ENCODE data around the gene CGRRF1. TPM values are rescaled to one million over a fixed set of nuclear protein-coding genes. Genes with fewer than 3 reads are reported as not detected.

The CGRRF1 gene
- polyA plus RNA-seq, 1 of the 3 experiments (the other 2 are of a cell fraction), result 6.4 TPM

DNA sequence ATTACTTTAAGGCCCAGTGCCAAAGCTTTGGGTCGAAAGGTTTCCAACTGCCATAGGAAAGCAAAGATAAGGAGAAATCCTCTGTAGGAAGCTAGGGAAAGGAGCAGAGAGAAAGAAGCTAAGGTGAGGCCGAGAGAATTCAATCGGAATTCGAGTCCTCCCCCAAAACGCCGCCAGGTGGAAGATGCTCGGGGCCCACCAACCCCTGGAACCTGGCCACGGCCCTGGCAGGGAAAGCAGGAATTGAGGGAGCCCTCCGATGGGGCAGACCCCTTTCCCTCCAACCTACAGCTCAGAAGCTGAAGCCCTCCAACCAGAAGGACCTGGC lies 21.4 kb upstream of the CGRRF1 start:
- no peaks in the 10 kb centered on the region for H3K27me3 ChIP-seq (ENCODE audit: insufficient read depth)
- H3K4me3 ChIP-seq (ENCODE audit: low read depth in 2 of 2, low read length in 1 of 2), result peak overlapping the region; percentile 86 to 93
- no peaks in the 10 kb centered on the region for H3K9me2 ChIP-seq
- 1% methylated on average over 9 of the region's 9 CpGs for WGBS (ENCODE audit: low lambda C conversion rate)
- H3K4me1 ChIP-seq (ENCODE audit: control insufficient read depth in 1 of 2, insufficient read depth in 2 of 2, low read depth in 1 of 2, low read length in 1 of 2), result peaks cover 5 to 21% of the 10 kb centered on the region in 2 experiments; a peak in 3 of 4 replicates
- DNase-seq, result no peak
- ChIA-PET POLR2A (interaction anchor here (0.8 to 1.0 kb wide), 2 partner anchors 91 to 320 kb away, joined by 3 to 4 read pairs; partner anchors contain the start of gene CDKN3), CTCF (interaction anchor here (0.6 to 2.6 kb wide), 11 partner anchors 9 to 1523 kb away, joined by 3 to 7 read pairs (median 4); no protein-coding TSS in a partner anchor)
- peak overlapping the region; percentile 97 for H3K9ac ChIP-seq
- peaks cover 15% of the 10 kb centered on the region for H3F3A ChIP-seq (replicated peaks; ENCODE audit: insufficient read depth)
- peaks cover 5 to 14% of the 10 kb centered on the region in 2 experiments for H3K36me3 ChIP-seq (replicated peaks in 1 of 2; ENCODE audit: control insufficient read depth in 1 of 2, insufficient read depth in 2 of 2, low read length in 1 of 2)
- H2AFZ ChIP-seq (ENCODE audit: low read depth), result peak overlapping the region; percentile 66
- H4K20me1 ChIP-seq (ENCODE audit: insufficient read depth), result peaks cover 21% of the 10 kb centered on the region; the same call in 1 of the 2 replicates
- H3K4me2 ChIP-seq, result peak overlapping the region; percentile 96
- H3K27ac ChIP-seq (ENCODE audit: low read depth in 2 of 2, low read length in 1 of 2), result peak overlapping the region; percentile 88 to 95
- peaks cover 54% of the 10 kb centered on the region for H3K79me2 ChIP-seq (ENCODE audit: insufficient read depth)
- no peaks in the 10 kb centered on the region for H3K9me3 ChIP-seq
- no peak for TF ChIP-seq TAF1 (IDR thresholded peaks at IDR 0.05; ENCODE audit: borderline replicate concordance, low read depth, low read length)
- TF ChIP-seq GATA2 (CRISPR knock-in tag; IDR thresholded peaks at IDR 0.05), result no peak
- TF ChIP-seq CTCF (IDR thresholded peaks at IDR 0.05), result peak; percentile 26; the same call in 1 of the 2 replicates

- POLR2A ChIA-PET, result interaction anchor here (1.0 kb wide), 1 partner anchor 319 kb away, joined by 3 read pairs; no protein-coding TSS in a partner anchor
- Histone ChIP-seq H2AFZ (ENCODE audit: low read depth) (peak within 1 kb of the TSS; percentile 100), H3K27me3 (ENCODE audit: insufficient read depth) (no peaks in the 10 kb centered on the region), H3K4me3 (ENCODE audit: low read depth in 2 of 2, low read length in 1 of 2) (peak within 1 kb of the TSS; percentile 86 to 93), H3K4me2 (peak within 1 kb of the TSS; percentile 96), H3K36me3 (replicated peaks in 1 of 2; ENCODE audit: control insufficient read depth in 1 of 2, insufficient read depth in 2 of 2, low read length in 1 of 2) (peaks cover under 1 to 9% of the 10 kb centered on the region in 2 experiments), H3K4me1 (ENCODE audit: control insufficient read depth in 1 of 2, insufficient read depth in 2 of 2, low read depth in 1 of 2, low read length in 1 of 2) (peaks cover 5 to 16% of the 10 kb centered on the region in 2 experiments; a peak in 3 of 4 replicates), H3F3A (replicated peaks; ENCODE audit: insufficient read depth) (peaks cover 15% of the 10 kb centered on the region), H3K79me2 (ENCODE audit: insufficient read depth) (peaks cover 49% of the 10 kb centered on the region), H3K27ac (ENCODE audit: low read depth in 2 of 2, low read length in 1 of 2) (peak within 1 kb of the TSS; percentile 88 to 95), H3K9me3 (no peaks in the 10 kb centered on the region), H4K20me1 (ENCODE audit: insufficient read depth) (peaks cover 17% of the 10 kb centered on the region; the same call in 1 of the 2 replicates), H3K9ac (peak within 1 kb of the TSS; percentile 97), H3K9me2 (no peaks in the 10 kb centered on the region)
- WGBS (ENCODE audit: low lambda C conversion rate), result 0% methylated on average over 25 of the region's 51 CpGs
- CTCF ChIA-PET, result interaction anchor here (0.6 to 2.6 kb wide), 11 partner anchors 9 to 1522 kb away, joined by 3 to 7 read pairs (median 4); no protein-coding TSS in a partner anchor
- DNase-seq, result peak; percentile 92
- TF ChIP-seq, protein P1, sequence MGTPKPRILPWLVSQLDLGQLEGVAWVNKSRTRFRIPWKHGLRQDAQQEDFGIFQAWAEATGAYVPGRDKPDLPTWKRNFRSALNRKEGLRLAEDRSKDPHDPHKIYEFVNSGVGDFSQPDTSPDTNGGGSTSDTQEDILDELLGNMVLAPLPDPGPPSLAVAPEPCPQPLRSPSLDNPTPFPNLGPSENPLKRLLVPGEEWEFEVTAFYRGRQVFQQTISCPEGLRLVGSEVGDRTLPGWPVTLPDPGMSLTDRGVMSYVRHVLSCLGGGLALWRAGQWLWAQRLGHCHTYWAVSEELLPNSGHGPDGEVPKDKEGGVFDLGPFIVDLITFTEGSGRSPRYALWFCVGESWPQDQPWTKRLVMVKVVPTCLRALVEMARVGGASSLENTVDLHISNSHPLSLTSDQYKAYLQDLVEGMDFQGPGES (IDR thresholded peaks at IDR 0.05; ENCODE audit: low read depth, low read length), result no peak
- TF ChIP-seq TAF1 (IDR thresholded peaks at IDR 0.05; ENCODE audit: borderline replicate concordance, low read depth, low read length) (peak; percentile 67), FOXJ3 (CRISPR knock-in tag; IDR thresholded peaks at IDR 0.05) (no peak), ELF1 (IDR thresholded peaks at IDR 0.05) (peak; percentile 70; the same call in 1 of the 2 replicates), YY1 (IDR thresholded peaks at IDR 0.05; ENCODE audit: low read depth) (peak; percentile 68), MXI1 (IDR thresholded peaks at IDR 0.05; ENCODE audit: low read depth, low read length) (peak; percentile 78), EP300 (IDR thresholded peaks at IDR 0.05; ENCODE audit: borderline replicate concordance in 1 of 2, low read depth in 1 of 2, low read length in 1 of 2) (peak in 1 of 2 experiments; percentile 31; a peak in 2 of 4 replicates), GABPA (IDR thresholded peaks at IDR 0.05; ENCODE audit: low read depth) (peak; percentile 55), MEF2A (IDR thresholded peaks at IDR 0.05; ENCODE audit: borderline replicate concordance, low read depth) (no peak; the same call in 1 of the 2 replicates), FOSL2 (IDR thresholded peaks at IDR 0.05; ENCODE audit: borderline replicate concordance, low read depth) (no peak), TCF12 (IDR thresholded peaks at IDR 0.05) (no peak; the same call in 1 of the 2 replicates), POLR2AphosphoS5 (IDR thresholded peaks at IDR 0.05; ENCODE audit: low read depth, low read length) (peak; percentile 87; the same call in 1 of the 2 replicates), RFX5 (IDR thresholded peaks at IDR 0.05; ENCODE audit: low read length) (peak; percentile 74; the same call in 1 of the 2 replicates), TEAD4 (IDR thresholded peaks at IDR 0.05; ENCODE audit: borderline replicate concordance, insufficient read depth) (no peak), NRF1 (IDR thresholded peaks at IDR 0.05; ENCODE audit: low read depth, low read length) (no peak), JUND (IDR thresholded peaks at IDR 0.05) (no peak), SIN3A (IDR thresholded peaks at IDR 0.05; ENCODE audit: borderline replicate concordance, low read depth, low read length) (peak; percentile 95), EZH2phosphoT487 (IDR thresholded peaks at IDR 0.05; ENCODE audit: borderline replicate concordance, low read depth) (no peak), NFIC (IDR thresholded peaks at IDR 0.05; ENCODE audit: borderline replicate concordance) (no peak)
- TF ChIP-seq, protein P2, sequence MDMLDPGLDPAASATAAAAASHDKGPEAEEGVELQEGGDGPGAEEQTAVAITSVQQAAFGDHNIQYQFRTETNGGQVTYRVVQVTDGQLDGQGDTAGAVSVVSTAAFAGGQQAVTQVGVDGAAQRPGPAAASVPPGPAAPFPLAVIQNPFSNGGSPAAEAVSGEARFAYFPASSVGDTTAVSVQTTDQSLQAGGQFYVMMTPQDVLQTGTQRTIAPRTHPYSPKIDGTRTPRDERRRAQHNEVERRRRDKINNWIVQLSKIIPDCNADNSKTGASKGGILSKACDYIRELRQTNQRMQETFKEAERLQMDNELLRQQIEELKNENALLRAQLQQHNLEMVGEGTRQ (IDR thresholded peaks at IDR 0.05; ENCODE audit: borderline replicate concordance, low read depth, low read length), result peak; percentile 84
- TF ChIP-seq, protein P3, sequence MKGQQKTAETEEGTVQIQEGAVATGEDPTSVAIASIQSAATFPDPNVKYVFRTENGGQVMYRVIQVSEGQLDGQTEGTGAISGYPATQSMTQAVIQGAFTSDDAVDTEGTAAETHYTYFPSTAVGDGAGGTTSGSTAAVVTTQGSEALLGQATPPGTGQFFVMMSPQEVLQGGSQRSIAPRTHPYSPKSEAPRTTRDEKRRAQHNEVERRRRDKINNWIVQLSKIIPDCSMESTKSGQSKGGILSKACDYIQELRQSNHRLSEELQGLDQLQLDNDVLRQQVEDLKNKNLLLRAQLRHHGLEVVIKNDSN (IDR thresholded peaks at IDR 0.05; ENCODE audit: borderline replicate concordance, low read depth), result peak; percentile 97
Observed at GRCh38 chr14:54488646-54489317, 20.9 kb upstream of the CGRRF1 start, which contains the start of gene GMFB. GMFB (minus strand) TSS chr14:54488980; CDS start chr14:54488927, 53 bp downstream.
